NCI-H146 (cell line): ENCODE results near the gene RINT1.
"Not testable (repeated sequence)": the region's sequence is repeated elsewhere in the genome, so short reads cannot be mapped to it uniquely, and the experiment has no call there.

Experiments
- DNase-seq: peaks from one replicate; lab custom pipeline; 2025; lab: John Stamatoyannopoulos, UW

RINT1 gene

DNA sequence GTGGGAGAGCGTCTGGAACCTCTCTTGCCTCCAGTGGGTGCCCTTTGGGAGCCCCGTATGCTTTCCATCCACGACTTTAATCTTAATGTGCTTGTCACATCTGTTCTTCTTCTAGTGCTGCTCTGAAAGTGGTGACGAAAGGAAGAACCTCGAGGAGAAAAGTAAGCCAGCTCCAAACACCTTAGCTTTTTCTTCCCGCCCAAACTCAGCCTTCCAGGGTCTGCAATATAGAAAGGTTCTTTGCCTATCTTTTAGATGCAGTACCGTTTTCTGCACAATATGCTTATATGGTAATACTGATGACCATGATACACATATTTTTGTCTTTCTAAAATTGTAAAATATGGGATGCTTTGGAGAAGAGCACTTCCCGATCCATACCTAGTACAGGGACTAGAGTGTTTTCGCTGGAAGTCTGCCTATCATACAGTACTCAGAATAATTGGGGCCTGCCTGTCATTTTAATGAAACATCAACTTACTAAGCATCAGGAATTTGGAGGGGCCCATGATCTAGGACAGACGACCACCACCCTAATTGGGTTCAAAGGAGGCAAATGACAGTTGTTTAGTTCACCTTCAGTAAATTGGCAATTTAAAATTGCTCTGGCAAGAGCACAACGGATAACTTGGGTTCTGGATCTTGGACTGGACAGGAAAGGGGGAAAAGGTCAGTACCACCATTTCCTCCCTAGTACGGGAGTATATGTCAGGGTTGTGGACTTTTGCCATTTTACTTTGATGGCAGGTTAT is 884 bp downstream of the RINT1 start:
- no peak for DNase-seq

GRCh38 chr7:105538339-105538738 is 6.3 kb downstream of the RINT1 start:
- no peak for DNase-seq

DNA sequence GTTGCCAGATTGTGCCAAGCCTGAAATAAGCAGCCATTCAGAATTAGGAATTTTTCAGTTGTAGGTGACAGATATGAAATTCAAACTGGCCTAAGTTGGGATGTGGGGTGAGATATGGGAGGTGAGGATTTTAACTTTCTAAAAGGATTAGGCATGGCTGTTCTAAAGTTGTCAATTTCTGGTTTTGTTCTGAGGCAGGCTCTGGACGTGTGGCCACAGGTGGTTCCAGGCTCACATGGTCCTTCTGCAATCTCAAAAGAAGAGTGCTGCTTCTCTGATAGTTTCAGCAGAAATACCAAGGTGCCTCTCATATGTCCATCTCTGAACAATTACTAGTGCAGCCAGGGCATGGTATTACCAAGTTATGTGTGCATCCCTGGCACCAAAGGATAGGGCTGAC is 27.9 kb downstream of the RINT1 start:
- no peak for DNase-seq

DNA sequence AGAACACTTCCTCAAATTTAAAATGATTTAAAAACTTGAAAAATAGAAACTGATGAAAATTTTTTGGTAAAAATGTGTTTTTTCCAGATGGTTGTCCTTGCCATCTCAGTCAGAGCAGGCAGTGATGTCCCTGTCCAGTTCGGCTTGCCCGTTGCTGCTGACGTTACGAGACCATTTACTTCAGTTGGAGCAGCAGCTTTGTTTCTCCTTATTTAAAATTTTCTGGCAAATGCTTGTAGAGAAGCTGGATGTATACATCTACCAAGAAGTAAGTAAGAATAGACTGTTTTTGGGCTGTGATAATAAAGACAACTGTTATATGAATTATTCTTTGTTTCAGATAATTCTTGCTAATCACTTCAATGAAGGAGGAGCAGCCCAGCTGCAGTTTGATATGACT is 33.2 kb downstream of the RINT1 start:
- DNase-seq = no peak

- no peak for DNase-seq
These were observed 35.0 kb downstream of the RINT1 start for GRCh38 chr7:105567024-105567423.

DNA sequence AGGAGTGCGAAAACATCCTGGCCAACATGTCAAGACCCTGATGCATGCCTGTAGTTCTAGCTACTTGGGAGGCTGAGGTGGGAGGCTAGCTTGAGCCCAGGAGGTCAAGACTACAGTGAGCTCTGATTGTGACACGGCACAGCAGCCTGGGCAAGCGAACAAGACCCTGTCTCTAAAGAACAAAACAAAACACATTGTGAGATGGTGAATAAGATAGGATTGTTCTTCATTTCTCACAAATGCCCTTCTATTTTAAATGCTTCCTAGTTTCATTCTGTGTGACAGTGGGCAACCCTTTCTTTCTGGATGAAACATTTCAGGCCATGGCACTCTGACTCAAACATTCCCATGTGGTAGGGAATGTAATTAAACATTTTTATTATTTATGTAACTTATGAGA is 35.8 kb downstream of the RINT1 start:
- no peak for DNase-seq

DNA sequence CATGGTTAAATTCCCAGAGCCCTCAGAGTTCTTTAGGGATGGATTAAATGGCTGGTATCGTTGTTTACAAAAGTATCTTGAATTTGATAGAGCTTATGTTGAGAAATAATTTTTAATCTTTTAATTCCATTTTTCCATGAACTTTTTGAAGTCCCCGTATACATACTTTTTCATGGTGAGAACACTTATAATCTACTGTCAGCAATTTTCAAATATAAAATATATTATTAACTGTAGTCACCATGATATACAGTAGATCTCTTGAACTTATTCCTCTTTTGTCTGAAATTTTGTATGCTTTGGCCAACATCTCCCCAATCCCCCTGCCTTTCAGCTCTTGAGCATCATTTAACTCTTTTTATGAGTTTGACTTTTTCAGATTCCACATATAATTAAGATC is 39.9 kb downstream of the RINT1 start:
- DNase-seq = no peak

DNA sequence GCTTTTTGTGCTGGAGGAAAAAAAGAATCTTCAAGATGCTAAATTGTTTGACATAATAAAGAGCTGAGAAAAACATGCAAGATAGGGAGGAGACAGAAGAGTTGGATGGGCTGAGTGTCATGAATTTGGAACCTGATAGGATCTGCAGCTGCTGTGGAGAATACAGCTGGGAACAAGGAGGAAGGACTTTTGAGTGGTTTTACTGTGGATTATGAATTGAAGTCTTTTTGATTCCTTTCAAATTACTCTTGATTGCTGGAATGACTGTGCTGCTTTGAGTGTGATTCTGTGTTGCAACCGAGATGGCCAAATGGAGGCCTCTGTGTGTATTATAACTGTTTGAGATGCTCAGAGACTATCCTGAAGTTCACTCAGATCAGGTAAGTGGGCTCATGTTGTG is 45.2 kb downstream of the RINT1 start:
- DNase-seq = no peak

- no peak for DNase-seq
These were observed 46.5 kb downstream of the RINT1 start for GRCh38 chr7:105578496-105578895.

DNA sequence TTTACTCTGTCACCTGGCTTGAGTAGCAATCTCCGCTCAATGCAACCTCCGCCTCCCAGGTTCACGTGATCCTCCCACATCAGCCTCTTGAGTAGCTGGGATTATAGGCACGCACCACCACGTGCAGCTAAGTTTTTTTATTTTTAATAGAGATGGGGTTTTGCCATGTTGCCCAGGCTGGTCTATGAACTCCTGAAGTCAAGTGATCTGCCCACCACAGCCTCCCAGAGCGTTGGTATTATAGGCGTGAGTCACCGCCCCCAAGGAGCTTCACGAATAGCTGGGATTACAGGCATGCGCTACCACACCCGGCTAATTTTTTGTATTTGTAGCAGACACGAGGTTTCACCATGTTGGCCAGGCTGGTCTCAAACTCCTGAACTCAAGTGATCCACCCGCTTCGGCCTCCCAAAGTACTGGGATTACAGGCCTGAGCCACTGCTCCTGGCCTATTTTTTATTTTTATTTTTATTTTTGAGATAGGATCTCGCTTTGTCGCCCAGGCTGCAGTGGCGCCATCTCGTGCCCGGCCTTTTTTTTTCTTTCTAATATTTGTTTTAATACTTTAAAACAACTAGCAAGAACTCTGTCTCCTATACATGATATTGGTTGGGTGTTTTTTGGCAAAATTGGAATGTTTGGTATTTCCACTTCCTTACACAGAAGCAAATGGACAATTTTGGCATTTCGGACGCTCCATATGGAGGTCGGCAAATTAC is 48.2 kb downstream of the RINT1 start:
- no peak for DNase-seq

DNA sequence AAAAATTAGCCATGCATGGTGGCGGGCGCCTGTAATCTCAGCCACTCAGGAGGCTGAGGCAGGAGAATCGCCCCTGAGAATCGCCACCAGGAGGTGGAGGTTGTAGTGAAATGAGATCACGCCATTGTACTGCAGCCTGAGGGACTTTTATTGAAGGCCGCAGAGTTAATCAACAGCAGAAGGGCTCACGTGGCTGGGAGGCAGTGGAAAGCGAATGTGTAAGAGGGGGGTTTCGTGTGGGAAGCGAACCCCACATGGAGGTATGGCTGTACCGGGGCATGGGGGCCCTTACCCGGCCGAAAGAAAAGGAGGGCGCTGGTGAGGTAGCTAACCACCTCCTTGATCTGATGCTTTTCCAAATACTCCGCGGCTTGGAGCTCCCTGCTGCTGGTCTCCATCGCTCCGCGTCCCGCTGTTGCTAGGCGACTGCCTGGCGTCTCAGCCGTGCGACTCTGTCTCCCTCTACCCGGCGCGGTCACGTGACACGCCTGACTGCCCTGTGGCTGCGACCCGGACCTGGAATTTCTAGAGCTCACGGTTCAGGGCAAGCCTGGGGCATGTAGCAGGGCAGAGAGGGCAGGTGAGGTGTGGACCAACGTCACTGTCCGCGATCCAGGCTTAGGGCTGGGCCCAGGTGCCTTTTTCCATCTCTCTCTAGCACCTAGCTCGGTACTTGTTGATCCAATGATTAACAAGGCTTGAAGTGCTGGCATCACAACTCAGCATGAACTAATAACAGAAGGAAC is 49.2 kb downstream of the RINT1 start, which contains the start of gene EFCAB10:
Gene EFCAB10 (minus strand): TSS at position 428 of the 746 bp plus-strand sequence. CDS start 30 bp downstream, at position 398.
- DNase-seq = peak; percentile 79

DNA sequence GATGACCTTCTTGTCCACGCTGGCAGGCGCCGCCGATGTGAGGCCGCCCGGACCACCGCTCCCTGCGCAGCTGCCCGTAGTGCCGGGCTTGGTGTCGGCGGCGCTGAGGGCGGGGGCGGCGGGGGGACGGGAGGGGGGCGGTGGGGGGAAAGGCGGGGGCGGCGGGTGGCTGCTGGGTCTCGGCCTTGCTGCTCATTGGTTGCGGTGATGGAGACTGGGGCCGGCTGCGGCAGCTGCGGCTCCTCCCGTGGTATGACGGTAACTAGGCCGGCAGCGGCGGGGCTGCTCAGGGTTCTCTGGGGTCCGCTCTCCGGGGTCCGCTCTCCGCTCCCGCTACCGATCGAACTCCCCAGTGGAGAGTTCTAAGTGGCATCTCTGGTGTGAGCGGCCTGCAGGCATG is 51.1 kb downstream of the RINT1 start:
- DNase-seq = no peak

- DNase-seq = no peak
These were observed 52.2 kb downstream of the RINT1 start for GRCh38 chr7:105584165-105584564.

- DNase-seq = no peak
These were observed 54.0 kb downstream of the RINT1 start for GRCh38 chr7:105585850-105586500.

- DNase-seq = no peak
These were observed 56.1 kb downstream of the RINT1 start for GRCh38 chr7:105587909-105588635.

GRCh38 chr7:105589356-105590077 is 57.5 kb downstream of the RINT1 start:
- DNase-seq = peak; percentile 72

DNA sequence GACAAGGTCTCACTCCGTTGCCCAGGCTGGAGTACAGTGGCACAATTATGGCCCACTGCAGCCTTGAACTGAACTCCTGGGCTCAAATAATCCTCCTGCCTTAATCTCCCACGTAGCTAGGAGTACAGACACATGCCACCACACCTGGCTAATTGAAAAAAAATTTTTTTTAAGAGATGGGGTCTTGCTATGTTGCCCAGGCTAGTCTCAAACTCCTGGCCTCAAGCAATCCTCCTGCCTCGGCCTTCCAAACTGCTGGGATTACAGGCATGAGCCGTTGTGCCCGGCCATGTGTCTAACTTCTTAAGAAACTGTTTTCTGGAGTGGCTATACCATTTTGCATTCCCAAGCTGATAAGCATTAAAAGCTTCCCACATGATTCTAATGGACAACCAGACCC is 58.8 kb downstream of the RINT1 start:
- no peak for DNase-seq

GRCh38 chr7:105591522-105591921 is 59.5 kb downstream of the RINT1 start:
- DNase-seq = no peak

DNA sequence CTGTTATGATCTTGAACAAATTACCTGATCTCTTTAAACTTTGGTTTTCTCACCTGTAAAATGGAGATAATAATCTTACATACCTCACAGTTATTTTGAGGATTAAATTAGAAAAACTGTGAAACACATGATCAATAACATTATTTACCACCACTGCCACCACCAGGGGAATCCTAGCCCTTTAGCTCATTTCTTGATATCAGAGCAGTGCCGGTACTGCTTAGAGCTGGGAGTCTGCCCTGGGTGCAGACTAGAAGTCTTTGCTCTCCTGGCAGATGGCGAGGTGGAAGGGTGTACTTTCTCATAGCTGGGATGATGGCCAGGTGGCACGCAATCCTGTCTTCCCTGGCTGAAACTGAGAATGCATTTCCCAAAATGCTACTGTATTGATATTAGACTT is 62.0 kb downstream of the RINT1 start:
- DNase-seq = peak; percentile 41

DNA sequence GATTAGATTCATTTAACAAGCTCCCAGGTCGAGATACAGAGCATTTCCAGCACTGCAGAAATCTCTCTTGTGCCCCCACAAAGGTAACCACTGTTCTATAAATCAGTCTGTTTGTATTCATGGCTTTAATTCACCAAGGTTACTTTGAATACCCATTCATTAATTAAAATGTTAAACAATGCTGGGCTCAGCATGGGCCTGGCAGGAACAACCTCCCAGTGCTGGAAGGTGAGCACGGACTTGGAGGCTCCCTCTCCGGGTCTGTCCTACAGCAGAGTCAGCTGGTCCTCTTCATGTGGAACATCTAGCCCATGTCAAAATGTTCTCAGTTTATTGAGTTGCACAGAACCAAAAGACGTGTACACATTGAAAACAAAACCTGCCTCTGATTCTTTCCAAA is 64.9 kb downstream of the RINT1 start:
- DNase-seq = no peak

DNA sequence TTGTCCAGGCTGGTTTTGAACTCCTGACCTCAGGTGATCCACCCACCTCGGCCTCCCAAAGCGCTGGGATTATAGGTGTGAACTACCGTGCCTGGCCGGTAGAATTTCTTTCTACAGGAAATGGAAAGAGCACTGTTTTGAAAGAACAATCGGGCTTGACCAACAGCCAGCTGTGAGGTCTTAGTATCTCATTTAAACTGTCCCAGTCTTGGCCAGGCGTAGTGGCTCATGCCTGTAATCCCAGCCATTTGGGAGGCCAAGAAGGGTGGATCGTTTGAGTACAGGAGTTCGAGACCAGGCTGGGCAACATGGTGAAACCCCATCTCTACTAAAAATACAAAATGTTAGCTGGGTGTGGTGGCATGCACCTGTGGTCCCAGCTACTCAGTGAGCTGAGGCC is 67.1 kb downstream of the RINT1 start:
- not testable (repeated sequence) for DNase-seq
